Keratinocyte (primary cell): ENCODE measurements around the gene MRPL50. TPM values are rescaled to one million over a fixed set of nuclear protein-coding genes. Genes with fewer than 3 reads are reported as not detected.

Experiments used
- DNase-seq: peaks from one replicate; pipeline ENCODE4 v3.0.0-alpha.2; 2011; ENCODE audit warnings: low read depth, missing footprints, low spot score
- FAIRE-seq: peaks from 2 replicates; lab custom pipeline; 2011; peaks lifted over from hg19 to GRCh38; lab: Jason Lieb, UNC
- H2AFZ ChIP-seq: 2 replicates; pipeline ENCODE4 v1.6.0; 2012; ENCODE audit warnings: low read length, control low read depth, inconsistent platforms; ENCODE audit not compliant: control insufficient read depth
- H3K27ac ChIP-seq: 2 replicates; pipeline ENCODE4 v1.5.1; 2011; ENCODE audit warnings: low read length; ENCODE audit not compliant: control insufficient read depth, insufficient read depth
- H3K27me3 ChIP-seq: 3 replicates; pipeline ENCODE4 v1.6.0; 2011; ENCODE audit warnings: low read length; ENCODE audit not compliant: control insufficient read depth, insufficient read depth; ENCODE audit errors: extremely low read depth
- H3K36me3 ChIP-seq, 2 experiments: 2 replicates in 1 of 2; 3 replicates in 1 of 2; pipeline ENCODE4 v1.5.1; 2011; ENCODE audit warnings: low read length in 2 of 2, mild to moderate bottlenecking in 1 of 2; ENCODE audit not compliant: control insufficient read depth in 2 of 2, insufficient read depth in 2 of 2; ENCODE audit errors: extremely low read depth in 1 of 2
- H3K4me1 ChIP-seq: 3 replicates; pipeline ENCODE4 v1.5.1; 2011; ENCODE audit warnings: low read length; ENCODE audit not compliant: control insufficient read depth, insufficient read depth; ENCODE audit errors: extremely low read depth
- H3K4me2 ChIP-seq: 3 replicates; pipeline ENCODE4 v1.6.0; 2011; ENCODE audit warnings: low read depth, low read length; ENCODE audit not compliant: control insufficient read depth, insufficient read depth; ENCODE audit errors: extremely low read depth
- H3K4me3 ChIP-seq, 3 experiments: fragments of 200-600 bp in 1 of 3; sonication (generic) in 1 of 3; 2 replicates in 2 of 3; 3 replicates in 1 of 3; pipeline ENCODE4 v1.5.1; 2011 to 2016; ENCODE audit warnings: low read length in 3 of 3, mild to moderate bottlenecking in 3 of 3, control low read depth in 2 of 3, inconsistent platforms in 1 of 3, low read depth in 1 of 3, mixed read lengths in 1 of 3, mixed run types in 1 of 3, moderate library complexity in 1 of 3; ENCODE audit not compliant: control insufficient read depth in 2 of 3, insufficient read depth in 2 of 3; ENCODE audit errors: extremely low read depth in 1 of 3
- H3K79me2 ChIP-seq: 2 replicates; pipeline ENCODE4 v1.6.0; 2012; ENCODE audit warnings: low read length; ENCODE audit not compliant: control insufficient read depth, insufficient read depth
- H3K9ac ChIP-seq: 3 replicates; pipeline ENCODE4 v1.6.0; 2011; ENCODE audit warnings: low read length; ENCODE audit not compliant: control insufficient read depth, insufficient read depth; ENCODE audit errors: extremely low read depth
- H3K9me1 ChIP-seq: 3 replicates; pipeline ENCODE4 v1.6.0; 2011; ENCODE audit warnings: low read length; ENCODE audit not compliant: control insufficient read depth, insufficient read depth; ENCODE audit errors: extremely low read depth
- H3K9me3 ChIP-seq: 2 replicates; pipeline ENCODE4 v1.5.1; 2012; ENCODE audit warnings: low read depth, low read length; ENCODE audit not compliant: control insufficient read depth
- H4K20me1 ChIP-seq: 3 replicates; pipeline ENCODE4 v1.6.0; 2011; ENCODE audit warnings: low read length; ENCODE audit not compliant: control insufficient read depth, insufficient read depth; ENCODE audit errors: extremely low read depth
- CTCF ChIP-seq, 3 experiments: IDR thresholded peaks in 1 of 3; conservative IDR thresholded peaks in 1 of 3; optimal IDR thresholded peaks in 1 of 3; 2 replicates in 2 of 3; 3 replicates in 1 of 3; pipeline versions ENCODE3 to v1.5.1; 2011; ENCODE audit warnings: low read length in 3 of 3, mild to moderate bottlenecking in 3 of 3, moderate library complexity in 2 of 3, control low read depth in 1 of 3, inconsistent platforms in 1 of 3; ENCODE audit not compliant: insufficient read depth in 2 of 3; ENCODE audit errors: extremely low read depth in 1 of 3
- EZH2 ChIP-seq: IDR thresholded peaks from one replicate; pipeline ENCODE4 v1.6.1; 2012; ENCODE audit warnings: inconsistent platforms, mild to moderate bottlenecking, low read length, moderate library complexity
- dilution Hi-C: fragments of 300-500 bp; cut with MboI; formaldehyde crosslinking; loops from one replicate; pipeline ENCODE4 v1.7.0; 2020; ENCODE audit warnings: low sequenced_read_pairs; ENCODE audit not compliant: extremely low pct_ligation_motif_present
- polyA minus RNA-seq, 3 experiments: library from RNA; depleted of rRNA, polyadenylated mRNA; stranded (reverse); fragments of >200 nt; gene quantifications; 1 replicate in 1 of 3; 2 replicates in 1 of 3; 3 replicates in 1 of 3; pipeline ENCODE4 v1.2.3, GENCODE V29; 2011
- polyA plus RNA-seq, 5 experiments: library from polyadenylated mRNA; depleted of rRNA in 3 of 5; stranded (reverse) in 3 of 5; stranded (forward) in 1 of 5; unstranded in 1 of 5; fragments of >200 nt; gene quantifications; 1 replicate in 1 of 5; 2 replicates in 3 of 5; 3 replicates in 1 of 5; pipeline versions ENCODE4 v1.2.1 to v1.2.3, GENCODE V29; 2011 to 2012; ENCODE audit warnings: missing spikeins in 2 of 5, low read depth in 1 of 5, low replicate concordance in 1 of 5

MRPL50 gene
- polyA plus RNA-seq (11.0 to 24.0 TPM (median 17.4 TPM) in 3 replicates), polyA minus RNA-seq (0.95 to 2.0 TPM (median 1.5 TPM) in 3 replicates)
- polyA plus RNA-seq (2011; ENCODE audit: low read depth), result 5.9 TPM
- 11.1 and 23.8 TPM in 2 replicates for polyA plus RNA-seq (2011; cell fraction: cytosol; rRNA removed)
- 11.2 and 13.9 TPM in 2 replicates for polyA plus RNA-seq (2011; cell fraction: nucleus; rRNA removed)
- 9.2 and 12.7 TPM in 2 replicates for polyA plus RNA-seq (2012; ENCODE audit: low replicate concordance)
- 0.77 TPM for polyA minus RNA-seq (2011; cell fraction: cytosol; rRNA and poly(A)+ RNA removed)
- polyA minus RNA-seq (2011; cell fraction: nucleus; rRNA and poly(A)+ RNA removed), result 0.63 and 2.3 TPM in 2 replicates

DNA sequence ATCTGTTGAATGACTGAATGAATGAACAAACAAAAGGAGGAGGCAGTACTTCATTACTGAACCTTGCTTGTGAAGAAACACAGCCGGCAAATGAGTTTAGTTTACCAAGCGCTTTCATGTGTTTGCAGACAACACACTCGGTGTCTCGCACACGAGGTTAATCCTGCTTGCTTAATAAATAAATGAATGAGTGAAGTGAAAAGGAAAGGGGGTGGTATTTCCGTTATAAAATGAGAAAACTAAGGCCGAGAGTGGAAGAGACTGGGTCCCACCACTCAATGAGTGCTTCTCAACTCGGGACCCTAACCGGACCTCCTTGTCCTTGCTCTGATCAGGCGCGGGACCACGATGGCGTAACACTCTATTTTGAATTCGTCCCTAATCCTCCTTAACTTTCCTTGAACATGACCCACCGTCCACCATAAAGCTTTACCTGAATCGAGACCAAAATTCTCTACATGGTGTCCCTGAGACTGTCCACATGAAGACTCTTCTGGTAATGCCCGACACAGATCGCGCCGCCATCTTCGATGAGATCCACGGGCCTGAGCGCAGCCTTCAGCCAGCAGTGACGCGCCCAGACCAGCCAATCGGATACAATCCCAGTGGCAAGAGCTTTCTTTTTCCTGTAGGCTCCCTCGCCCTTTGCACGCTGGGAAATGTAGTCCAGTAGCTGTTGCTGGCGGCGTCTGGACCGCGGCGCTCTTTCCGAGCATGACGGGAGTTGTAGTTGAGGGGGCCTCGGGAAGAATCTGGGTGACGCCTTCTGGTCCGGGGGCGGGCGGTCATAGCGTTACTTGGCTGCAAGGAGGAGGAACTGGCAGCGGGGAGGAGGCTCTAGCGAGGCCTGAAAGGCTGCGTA is at the start of gene MRPL50, which contains the start of gene ZNF189:
Gene MRPL50, minus strand, starts transcription at position 551 of the 862 bp plus-strand sequence. Its CDS starts 26 bp downstream, at position 525.
Gene ZNF189, plus strand, starts transcription at position 784 of the 862 bp plus-strand sequence. CDS start 306 bp downstream, outside the sequence.
- Histone ChIP-seq H2AFZ (peak within 1 kb of the TSS; percentile 100), H3K79me2 (peaks cover 82% of the 10 kb centered on the region), H3K4me1 (peaks cover 10% of the 10 kb centered on the region), H3K4me2 (peak within 1 kb of the TSS; percentile 98), H3K27ac (peak within 1 kb of the TSS; percentile 98), H3K9me1 (no peaks in the 10 kb centered on the region), H3K27me3 (no peaks in the 10 kb centered on the region), H3K36me3 (peaks cover 9 to 12% of the 10 kb centered on the region in 2 experiments), H3K9ac (peak within 1 kb of the TSS; percentile 98), H3K4me3 (peak within 1 kb of the TSS; percentile 85 to 99 (median 96)), H4K20me1 (no peaks in the 10 kb centered on the region), H3K9me3 (peaks cover 2% of the 10 kb centered on the region)
- DNase-seq (peak; percentile 89), FAIRE-seq (peak; percentile 58)
- no peak for TF ChIP-seq CTCF (optimal IDR thresholded peaks at IDR 0.05 in 1 of 3, IDR thresholded peaks at IDR 0.05 in 1 of 3, conservative IDR thresholded peaks at IDR 0.05 in 1 of 3; ENCODE audit: extremely low read depth in 1 of 3, insufficient read depth in 2 of 3, low read length in 3 of 3)
- TF ChIP-seq EZH2, result no peak
- dilution Hi-C loops, result no loop called here

GRCh38 chr9:101446732-101447131 is 48.3 kb upstream of the MRPL50 start:
- H3K4me3 ChIP-seq, result no peak overlapping the region
- no peaks in the 10 kb centered on the region for H3K9me1 ChIP-seq
- no peaks in the 10 kb centered on the region for H3K79me2 ChIP-seq
- no peaks in the 10 kb centered on the region for H3K36me3 ChIP-seq
- peaks cover 3% of the 10 kb centered on the region for H3K4me1 ChIP-seq
- no peaks in the 10 kb centered on the region for H3K9me3 ChIP-seq
- no peak overlapping the region for H3K27ac ChIP-seq
- dilution Hi-C loops, result no loop called here
- H3K9ac ChIP-seq, result no peak overlapping the region
- H4K20me1 ChIP-seq, result no peaks in the 10 kb centered on the region
- FAIRE-seq (no peak), DNase-seq (no peak)
- no peaks in the 10 kb centered on the region for H3K27me3 ChIP-seq
- TF ChIP-seq EZH2 (no peak), CTCF (optimal IDR thresholded peaks at IDR 0.05 in 1 of 3, IDR thresholded peaks at IDR 0.05 in 1 of 3, conservative IDR thresholded peaks at IDR 0.05 in 1 of 3; ENCODE audit: extremely low read depth in 1 of 3, insufficient read depth in 2 of 3, low read length in 3 of 3) (no peak)
- H3K4me2 ChIP-seq, result no peak overlapping the region
- H2AFZ ChIP-seq, result no peak overlapping the region
